Measurements from ENCODE around the gene ELFN1.

ELFN1 gene

DNA sequence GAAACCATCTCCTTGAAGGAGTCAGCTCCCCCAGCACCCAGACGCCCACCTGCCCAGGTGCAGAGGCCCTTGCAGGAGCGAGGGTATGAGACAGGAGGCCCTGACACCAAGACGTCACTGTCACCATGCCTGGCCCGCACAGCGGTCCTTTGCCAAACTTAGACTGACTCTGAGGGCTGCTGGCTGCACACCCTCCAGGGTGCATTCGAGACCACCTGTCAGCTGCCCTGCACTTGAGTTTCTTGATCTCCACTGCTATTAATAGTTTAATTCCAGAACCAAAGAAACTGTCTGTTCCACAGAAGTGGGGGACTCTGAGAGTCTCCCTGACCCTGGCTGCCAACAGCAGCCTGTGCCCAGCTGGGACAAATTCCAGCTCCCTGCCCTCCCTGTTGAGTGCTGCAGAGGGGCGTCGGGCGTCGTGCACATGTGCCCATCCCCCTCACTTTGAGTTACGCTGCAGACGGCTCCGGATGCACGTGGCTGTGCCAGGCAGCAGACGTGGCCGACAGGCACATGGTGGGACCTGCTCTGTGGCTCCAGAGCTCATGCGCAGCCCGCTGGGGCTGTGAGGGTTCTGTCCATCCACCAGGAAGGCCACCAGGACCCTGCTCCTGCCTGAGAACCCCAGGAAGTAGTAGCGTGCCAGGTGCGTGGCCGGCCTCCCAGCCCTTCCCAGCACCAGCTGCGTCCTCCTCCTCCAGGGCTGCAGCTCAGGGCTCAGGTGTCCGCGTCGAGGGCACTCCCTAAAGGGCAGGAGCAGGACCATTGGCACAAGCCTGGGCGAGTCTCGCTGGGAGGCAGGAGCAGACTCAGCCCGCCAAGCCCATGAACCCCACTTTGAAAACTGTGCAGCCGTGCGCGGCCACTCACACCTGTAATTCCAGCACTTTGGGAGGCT is 24.8 kb downstream of the ELFN1 start:
- DNase-seq (ENCODE audit: low read depth), result no peak

DNA sequence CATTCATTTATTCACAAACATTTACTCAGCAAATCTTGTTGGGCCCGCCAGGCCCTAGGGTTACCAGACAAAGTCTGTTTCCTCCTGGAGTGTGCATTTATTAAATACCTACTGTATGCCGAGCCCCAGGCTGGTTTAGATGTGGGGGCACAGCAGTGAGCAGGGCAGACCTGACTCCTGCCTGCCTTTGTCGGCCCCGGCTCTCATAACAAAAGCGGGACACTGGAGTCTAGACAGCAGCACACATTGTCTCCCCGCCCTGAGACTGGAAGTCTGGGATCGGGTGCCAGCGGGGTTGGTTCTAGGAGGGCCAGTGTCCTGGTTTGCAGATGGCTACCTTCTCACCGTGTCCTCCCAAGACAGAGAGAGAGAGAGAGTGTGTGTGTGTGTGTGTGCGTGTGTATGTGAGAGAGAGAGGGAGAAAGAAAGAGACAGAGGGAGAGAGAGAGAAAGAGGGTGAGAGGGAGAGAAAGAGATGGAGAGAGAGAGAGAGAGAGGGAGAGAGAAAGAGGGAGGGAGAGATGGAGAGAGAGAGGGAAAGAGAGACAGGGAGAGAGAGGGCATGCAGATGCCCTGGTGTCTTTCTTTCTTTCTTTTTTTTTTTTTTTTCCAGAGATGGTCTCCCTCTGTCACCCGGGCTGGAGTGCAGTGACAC is 25.9 kb downstream of the ELFN1 start:
- no peak for DNase-seq (ENCODE audit: low read depth)

DNA sequence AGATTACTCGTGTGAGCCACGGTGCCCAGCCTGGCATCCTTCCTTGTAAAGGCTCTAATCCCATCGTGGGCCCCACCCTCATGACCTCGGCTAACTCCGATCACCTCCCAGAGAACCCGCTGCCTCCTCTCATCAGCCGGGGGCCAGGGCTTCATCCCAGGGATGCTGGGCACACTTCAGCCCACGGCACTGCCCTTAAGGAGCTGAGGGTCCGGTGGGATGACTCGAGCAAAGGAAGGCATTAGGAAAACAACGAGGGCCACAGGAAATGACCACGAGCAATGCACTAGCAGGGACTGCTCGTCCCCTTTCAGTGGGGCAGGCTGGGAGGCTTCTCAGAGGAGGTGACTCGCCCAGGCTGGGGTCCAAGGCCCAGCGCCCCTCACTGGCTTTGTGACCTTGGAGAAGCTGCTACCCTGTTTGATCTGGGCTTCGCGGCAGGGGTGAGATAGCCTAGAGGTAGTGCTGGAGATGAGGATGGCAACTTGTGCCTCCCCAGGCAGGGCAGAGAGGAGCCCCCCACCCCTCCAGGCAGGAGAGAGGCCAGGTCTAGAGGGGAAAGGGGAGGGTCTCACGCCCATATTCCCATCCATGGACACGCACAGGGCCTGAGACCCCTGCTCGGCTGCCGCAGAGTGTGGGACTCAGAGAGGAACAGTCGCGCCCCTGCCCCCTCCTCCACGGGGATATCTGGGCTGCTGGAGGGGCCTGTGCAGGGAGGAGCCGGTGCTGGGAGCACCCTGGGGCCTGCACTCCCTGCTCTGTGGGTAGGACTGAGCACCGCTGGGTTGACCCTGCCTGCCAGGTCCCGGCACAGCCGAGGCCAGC is 26.8 kb downstream of the ELFN1 start:
- DNase-seq (ENCODE audit: low read depth), result no peak

DNA sequence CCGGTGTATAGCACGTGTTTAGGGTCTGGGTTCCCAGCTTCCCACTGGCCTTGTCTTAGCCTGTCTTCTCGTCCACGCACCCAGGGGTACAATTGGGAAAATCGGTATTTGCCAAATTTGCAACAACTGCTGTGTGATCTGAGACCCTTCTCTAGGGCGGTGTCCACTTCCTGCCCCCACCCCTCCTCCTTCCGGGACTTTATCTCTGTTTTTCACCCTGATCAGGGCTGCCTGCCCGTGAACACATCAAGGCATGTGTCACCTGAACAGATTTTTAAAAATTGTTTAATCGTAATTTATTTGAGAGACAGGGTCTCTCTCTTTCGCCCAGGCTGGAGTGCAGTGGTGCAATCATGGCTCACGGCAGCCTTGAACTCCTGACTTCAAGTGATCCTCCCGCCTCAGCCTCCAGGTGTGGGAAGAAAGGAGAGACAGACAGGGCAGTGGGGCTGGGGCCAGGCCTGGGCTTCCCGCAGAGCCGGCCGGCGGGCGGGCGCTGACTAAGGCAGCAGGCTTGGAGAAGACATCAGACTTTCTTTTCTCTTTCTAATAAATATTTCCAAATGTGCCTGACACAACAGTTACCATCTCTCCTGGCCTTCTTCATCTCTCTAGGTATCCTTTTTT is 27.5 kb downstream of the ELFN1 start:
- DNase-seq (ENCODE audit: low read depth), result no peak

DNA sequence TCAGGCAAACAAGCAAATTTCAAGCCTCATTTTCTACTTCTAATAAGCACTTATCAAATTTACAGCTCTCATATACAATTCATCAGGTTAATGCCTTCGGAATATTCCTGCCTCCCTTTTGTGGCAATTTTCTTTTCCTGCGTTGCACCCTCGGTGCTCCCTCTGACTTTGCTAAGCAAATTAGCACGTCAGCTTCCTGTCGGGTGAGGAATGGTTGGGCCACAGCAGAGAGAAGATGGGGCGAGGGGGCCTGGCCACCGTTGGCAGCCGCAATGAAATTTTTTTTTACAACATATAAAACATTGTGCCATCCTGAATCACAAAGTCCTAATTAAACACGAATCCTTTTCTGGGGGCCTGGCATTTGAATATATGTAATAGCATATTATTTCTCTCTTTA is 28.1 kb downstream of the ELFN1 start:
- no peak for DNase-seq (ENCODE audit: low read depth)

DNA sequence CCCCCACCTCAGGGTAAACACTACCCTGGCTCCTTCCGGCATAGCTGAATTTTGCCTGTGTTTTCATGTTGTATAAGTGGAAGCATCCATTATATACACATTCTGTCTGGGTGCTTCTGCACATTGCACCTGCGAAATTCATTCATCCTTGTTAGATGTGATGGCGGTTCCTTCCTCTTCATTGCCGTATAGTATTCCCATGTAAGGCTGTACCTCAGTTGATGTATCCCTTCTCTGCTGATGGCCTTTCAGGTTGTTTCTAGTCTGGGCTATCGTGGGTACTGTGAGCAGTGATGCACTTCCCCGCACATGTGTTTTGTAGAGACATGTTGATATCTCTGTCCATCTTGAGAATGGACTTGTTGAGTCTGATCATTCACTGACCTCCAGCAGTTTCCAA is 28.9 kb downstream of the ELFN1 start:
- DNase-seq (ENCODE audit: low read depth), result no peak

DNA sequence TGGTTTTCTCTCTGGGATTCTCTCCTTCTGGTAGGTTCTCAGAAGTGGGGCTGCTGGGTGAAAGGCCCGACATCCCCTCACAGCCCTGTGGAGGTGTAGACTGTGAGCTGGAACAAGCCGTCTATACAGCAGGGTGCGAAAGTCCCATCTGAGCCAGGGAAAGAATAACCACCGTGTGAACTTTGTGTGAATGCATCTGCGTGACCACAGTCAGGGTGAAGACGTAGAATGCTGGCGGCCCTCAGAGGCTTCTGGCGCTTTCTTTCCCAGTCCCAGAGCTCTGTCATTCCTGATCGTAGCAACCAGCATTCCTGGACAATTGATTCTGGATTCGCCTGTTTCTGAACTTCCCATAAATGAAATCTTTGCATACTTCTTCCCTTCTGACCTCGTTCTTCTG is 30.0 kb downstream of the ELFN1 start:
- no peak for DNase-seq (ENCODE audit: low read depth)

DNA sequence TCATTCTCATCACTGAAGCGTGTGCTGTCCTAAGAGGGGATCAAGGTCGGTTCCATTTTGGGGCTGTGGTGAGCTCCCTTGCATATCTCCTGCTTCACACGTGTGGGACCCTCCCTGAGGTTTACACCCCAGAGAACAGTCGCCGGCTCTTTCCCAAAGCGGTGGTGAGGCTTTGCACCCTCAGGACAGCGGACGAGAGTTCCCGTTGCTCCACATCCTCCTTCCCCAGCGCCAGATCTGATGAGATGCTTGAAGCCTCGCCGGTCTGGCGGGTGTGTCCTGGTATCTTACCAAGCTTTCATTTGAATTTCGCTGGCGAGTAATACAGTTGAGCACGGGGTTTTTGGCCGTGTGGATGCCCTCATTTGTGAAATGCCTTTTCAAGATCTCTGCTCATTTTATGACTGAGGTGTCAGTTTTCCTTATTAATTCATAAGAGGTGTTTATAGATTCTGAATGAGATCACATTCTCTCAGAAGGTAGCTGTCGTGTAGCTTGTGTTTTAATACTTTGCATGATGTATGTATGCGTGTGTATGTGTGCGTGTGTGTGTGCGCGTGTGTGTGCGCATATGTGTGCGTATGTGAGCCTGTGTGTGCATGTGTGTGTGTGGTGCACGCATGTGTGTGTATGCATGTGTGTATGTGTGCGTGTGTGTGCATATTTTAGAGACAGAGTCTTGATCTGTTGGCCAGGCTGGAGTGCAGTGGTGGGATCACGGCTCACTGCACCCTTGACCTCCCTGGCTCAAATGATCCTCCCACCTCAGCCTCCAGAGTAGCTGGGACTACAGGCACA is 30.7 kb downstream of the ELFN1 start:
- no peak for DNase-seq (ENCODE audit: low read depth)

DNA sequence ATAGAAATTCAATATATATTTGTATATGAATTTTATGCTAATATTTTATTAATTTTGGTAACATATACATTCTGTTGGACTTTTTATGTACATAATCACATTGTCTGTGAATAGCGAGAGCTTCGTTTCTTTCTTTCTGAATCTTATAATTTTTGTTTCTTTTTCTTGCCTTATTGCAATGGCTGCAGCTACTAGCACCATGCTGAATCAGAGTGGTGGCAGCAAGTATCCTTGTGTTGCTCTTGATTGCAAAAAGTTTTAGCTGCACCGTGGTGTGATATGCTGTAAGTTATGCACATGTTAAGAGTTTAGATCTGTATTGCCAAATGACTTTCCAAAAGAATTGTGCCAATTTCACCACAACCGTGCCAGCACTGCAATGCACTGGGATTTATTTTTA is 32.6 kb downstream of the ELFN1 start:
- DNase-seq (ENCODE audit: low read depth), result no peak

DNA sequence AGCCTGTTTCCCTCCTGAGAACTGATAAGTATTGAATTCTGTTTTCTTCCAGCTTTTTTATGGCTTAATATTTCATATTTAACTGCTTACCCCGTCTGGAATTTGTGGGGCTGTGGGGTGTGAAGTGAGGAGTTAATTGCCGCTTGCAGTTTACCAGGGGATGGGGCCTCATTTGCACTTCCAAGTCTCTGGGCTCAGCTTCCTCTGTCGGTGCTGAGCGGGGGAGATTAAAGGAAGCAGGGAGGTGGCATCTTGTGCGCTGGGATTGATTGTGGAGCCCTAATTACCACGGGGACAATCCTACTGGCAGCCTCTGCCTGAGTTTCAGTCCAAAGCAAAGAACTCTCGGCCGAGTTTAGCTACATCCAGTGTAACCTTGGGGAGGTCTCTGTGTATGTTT is 33.4 kb downstream of the ELFN1 start:
- no peak for DNase-seq (ENCODE audit: low read depth)

DNA sequence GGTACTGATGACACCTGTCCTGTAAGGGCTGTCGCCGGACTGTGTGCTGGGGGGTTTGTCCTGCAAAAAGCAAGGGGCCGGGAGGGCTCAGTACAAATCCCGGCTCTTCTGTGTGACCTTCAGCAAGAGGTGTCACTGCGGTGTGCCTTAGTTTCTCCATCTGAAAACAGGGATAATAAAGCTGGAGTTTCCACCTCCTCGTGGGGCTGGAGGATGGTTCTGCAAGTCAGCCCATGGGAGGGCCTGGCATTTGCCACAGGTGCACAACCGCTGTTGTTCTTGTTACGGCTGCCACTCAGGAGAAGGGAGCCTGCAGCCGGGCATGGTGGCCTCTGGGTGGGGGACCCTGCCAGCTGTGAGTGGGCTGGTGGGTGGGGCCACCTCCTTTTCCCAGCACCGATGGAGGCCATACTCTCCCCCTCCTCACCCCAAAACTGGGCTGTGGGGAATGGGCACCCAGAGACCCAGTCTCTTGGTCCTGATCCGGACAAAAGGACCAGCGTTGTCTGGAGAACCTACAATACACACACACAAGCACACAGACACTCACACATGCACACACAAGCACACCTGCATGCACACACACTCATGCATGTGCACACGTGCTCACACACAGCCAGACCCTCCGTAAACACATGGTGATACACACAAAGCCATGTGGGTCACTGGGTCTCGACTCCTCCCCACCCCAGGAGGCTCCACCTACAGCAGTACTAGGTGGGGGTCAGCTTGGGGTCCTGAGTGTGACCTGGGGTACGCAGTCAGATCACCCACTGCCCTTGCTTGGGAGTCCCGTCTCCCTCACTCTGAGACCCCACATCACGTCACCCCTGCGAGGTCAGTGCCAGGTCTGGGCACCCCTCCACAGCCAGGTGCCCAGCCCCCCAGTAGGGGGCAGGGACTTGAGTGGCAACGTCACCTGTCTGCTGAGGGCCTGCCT is 34.1 kb downstream of the ELFN1 start:
- DNase-seq (ENCODE audit: low read depth), result no peak

DNA sequence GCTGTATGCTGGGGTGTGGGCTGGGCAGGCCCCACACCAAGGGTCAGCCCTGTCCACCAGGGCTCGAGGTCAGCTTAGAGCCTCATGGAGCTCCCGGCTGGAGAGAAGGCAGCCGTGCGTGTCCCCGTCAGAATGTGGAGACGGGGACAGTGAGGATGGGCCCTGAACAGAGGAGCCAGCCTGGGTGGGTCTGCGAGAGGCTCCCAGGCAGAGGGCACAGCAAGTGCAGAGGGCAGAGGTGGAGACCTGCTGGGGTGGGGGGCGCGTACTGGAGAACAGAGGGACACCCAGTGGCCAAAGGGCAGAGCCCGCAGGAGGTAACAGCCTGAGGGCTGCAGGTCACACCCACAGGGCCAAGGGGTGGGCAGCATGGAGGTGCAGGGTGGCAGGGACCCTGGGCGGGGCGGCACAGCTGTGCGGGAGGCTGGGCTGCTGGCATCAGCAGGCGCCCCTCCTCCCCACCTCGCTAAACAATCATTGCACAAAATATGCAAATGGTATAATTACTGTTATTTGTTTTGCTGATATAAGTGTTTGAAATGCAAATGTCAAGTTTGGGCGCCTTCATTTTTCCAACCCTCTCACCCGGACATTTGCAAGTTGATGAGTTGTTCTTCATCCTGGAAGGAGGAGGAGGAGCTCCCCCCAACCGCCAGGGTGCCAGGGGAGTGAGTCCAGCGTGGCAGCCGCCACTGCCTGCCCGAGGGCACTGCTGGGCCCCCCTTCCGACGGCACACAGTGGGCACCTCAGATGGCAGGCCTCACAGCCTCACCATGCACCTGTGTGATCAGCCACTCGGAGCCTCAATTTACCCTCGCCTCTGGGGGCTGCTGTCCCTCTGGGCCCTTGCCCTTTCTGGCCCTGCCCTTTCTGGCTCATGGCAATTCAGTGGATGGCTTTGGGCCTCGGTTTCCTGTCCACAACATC is 35.0 kb downstream of the ELFN1 start:
- DNase-seq (ENCODE audit: low read depth), result no peak

DNA sequence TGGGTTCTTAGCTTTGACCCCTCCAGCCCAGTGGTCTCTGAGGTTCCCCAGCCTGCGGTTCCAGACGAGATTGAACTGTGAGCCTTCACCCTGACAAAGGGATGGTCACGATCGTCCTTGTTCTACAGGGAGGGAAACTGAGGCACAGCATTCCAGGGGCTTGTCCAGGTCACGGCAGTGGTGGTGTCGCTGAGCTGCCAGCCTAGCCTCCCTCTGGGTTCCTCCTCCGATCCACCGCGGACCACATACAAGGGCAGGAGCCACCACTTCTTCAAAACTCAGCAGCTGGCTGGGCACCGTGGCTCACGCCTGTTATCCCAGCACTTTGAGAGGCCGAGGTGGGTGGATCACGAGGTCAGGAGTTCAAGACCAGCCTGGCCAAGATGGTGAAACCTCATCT is 35.8 kb downstream of the ELFN1 start:
- no peak for DNase-seq (ENCODE audit: low read depth)

DNA sequence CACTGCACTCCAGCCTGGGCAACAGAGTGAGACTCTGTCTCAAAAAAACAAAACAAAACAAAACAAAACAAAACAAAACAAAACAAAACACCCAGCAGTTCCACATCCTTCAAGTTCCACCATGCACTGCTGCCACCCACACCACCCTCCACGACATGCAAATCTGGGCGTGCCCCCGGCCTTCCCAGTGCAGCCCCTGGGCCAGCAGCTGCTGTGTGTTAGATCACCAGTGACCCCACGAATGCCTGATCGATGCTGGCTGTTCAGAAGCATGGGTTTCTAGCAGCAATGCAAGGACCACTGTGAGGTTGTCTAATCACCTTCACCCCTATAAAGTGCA is 36.3 kb downstream of the ELFN1 start:
- DNase-seq (ENCODE audit: low read depth), result no peak

DNA sequence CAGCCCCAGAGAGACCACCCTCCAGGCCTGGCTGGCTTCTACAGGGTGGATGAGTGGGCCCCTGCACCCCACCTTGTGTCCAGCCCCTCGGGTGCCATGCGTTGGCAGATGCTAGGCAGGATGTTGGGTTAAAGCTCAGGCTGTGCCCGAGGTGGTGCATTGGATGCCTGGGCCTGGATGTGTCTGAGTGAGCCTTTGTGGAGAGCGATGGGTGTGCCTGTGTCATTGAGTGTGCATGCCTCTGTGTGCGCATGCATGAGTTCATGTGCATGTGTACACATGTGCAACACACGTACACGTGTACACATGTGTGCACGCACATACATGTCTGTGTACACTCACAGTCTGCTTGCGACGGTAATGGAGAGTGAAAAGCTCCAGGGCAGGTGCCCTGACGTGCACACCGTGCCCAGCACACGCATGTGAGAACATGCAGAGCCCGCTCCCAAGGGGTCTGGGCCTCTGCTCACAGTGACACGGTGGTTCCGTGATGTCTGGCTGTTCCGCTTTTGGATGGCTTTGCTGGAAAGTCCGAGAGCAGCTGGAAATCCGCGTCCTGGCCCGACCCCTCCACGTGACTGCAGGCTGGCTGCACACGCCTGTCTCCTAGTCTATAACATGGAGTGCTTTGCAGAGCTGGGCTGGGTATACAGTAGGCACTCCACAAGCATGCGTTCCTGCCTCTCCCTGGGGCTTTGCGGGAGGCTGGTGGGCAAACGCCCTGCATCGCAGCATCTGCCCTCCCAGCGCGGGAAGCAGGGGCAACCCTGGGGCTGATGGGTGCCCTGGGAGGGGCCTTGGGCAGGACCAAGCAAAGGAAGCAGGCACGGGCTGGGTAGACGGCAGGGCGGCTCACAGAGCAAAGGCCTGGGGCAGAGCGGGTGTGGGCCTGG is 36.9 kb downstream of the ELFN1 start:
- no peak for DNase-seq (ENCODE audit: low read depth)

DNA sequence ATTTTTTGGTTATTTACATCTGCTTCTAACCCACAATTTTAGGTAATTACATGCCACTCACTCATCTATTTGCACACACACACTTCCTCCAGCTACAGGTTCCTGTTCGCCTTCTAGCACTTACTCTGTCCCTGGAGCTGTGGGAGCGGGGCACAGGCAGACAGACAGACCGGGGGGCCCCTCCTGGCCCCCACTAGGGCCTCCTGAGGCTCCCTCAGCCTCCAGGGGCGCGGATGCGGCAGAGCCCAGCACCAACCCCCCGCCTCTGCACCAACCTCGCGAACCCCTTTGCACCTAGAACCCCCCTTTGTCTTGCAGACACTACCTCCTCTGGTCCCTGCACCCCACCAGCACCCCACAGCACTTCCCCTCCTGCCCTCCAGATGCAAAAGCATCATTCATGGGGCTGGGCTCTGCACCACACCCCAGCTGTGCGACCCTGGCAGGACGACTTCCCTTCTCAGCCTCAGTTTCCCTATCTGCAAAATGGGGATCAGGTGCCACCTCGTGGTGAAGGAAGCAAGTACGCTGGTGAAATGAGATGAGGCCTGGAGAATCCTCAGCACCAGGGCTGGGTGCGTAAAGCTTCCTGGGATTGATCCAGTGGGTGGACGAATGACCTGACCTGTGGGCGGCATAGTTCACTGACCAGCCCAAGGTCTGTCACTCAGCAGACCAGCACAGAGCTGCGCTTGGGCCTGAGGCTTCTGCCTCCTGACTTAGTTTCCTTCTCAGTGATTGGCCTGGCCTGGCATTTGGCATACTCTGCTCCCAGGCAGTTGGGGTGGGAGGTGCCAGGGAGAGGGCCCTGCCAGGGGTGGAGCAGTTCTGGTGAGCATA is 37.9 kb downstream of the ELFN1 start:
- no peak for DNase-seq (ENCODE audit: low read depth)

DNA sequence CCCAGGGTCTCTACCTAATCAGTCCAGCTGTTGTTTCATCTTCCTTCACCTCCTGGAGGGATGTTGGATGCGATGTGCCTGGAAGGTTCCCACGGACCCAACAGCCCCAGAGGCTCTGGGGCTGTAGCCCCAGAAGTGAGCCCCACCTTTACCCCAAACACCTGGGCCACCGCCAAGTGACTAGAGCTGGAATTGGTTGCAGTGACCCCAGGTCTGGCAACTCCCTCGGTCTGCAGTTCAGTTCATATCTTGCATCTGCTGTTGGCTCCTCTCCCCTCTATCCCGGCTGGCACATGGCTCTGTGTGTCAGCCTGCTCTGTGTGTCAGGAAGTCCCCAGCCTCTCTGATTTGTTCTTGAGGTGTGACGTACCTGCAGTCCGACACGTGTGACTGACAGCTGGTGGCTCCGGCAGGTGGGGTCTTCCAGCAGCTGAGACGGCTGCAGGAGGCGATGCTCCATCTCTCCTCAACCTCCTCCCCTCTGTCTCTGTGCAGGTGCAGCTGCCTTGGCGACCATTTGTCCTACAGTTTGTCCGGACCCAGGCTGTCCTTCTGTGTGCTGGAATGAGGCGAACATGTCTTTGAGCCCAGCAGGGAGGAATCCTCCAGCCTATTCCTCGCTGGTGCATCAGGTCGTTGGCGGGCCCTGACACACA is 38.6 kb downstream of the ELFN1 start:
- DNase-seq (ENCODE audit: low read depth), result no peak
